KBM-7 (cell line): ENCODE data around the gene PTPN5.

ENCODE experiments used
- DNase-seq: peaks from one replicate; pipeline ENCODE4 v3.0.0-alpha.2; 2015
- in situ Hi-C: fragments of 300-500 bp; cut with MboI; formaldehyde crosslinking; loops from 2 replicates; pipeline ENCODE4 v1.14.3; 2020; ENCODE audit warnings: low sequenced_read_pairs, low pct_unique_long_range_greater_than_20kb, mixed read lengths

Gene PTPN5

DNA sequence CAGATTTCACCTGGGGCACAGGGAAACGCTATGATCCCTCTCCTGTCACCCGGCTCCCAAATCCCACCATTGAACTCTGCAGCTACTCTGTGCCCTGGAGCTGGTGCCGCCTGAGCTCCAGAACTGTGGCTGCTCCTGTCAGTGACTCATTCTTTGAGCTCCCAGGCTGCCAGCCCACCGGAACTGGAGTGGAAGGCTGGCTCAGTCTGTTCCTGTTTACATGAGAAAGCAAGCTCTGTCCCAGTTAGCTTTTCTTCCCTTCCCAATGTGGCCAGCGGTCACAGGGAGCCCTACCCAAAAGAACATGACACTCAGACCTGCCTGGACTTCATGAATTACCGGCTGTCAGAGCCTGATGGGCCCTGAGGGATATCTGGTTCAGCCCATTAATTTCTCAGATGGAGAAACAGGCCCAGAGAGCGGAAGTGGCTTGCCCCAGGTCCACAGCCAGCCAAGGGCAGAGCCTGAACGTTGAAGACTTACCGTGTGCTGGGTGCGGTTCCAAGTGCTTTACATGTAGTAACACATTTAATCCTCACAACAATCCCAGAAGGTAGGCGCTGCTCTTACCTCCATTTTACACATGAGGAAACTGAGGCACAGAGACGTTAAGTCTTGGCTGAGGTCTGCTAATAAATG is 41.8 kb downstream of the PTPN5 start:
- peak; percentile 29 for DNase-seq
- in situ Hi-C loops: loop anchor here (25.0 kb wide), 1 partner anchor 212 kb away; the partner anchor contains the start of gene TSG101

DNA sequence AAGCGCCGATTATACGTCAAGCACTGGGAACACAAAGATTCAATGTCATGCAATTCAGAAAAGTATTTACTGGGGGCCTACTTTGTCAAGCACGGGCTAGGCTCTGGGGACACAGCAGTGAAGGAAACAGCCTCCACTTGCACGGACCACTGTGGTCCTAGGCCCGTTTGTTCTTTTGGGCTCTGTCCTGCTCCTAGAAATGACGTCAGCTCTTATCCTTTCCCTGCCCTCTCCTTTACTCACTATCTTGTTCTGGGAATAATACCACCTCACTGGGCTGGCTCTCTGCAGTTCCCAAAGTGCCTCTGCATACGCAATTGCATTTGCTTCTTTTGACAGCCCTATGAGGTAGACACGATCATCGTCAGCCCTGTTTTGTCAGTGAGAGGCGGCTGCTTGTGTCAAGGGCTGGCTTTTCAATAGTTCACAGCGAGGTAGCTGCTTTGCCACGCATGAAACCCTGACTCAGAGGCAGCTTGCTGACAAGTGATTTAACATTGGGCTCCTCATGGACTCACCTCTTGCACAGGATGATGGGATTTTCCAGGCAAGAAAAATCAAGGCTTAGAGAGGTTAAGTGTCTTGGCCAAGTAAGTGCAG is 42.7 kb downstream of the PTPN5 start:
- no peak for DNase-seq

DNA sequence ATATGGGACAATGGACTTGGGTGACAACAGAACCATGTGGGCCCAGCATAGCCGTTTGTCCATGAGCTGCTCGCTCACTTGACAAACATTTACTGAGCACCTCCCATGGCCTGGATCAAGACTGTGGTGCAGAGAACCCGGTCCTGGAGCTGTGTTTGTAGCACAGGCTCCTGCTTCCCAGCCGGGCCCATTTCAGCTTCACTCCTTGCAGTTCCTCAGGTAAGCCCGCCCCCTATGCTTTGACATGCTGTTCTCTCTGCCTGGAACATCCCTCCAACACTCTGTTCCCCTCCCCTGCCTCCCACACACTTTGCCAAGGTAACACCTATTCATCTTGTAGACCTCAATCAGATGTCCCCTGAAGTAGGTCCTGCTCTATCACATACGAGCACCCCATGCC is 46.3 kb downstream of the PTPN5 start:
- in situ Hi-C loops: loop anchor here (25.0 kb wide), 1 partner anchor 208 kb away; the partner anchor contains the start of gene TSG101

More for the DNA sequence above, 42.7 kb downstream of the PTPN5 start:
- in situ Hi-C loops: loop anchor here (25.0 kb wide), 1 partner anchor 212 kb away; the partner anchor contains the start of gene TSG101

DNA sequence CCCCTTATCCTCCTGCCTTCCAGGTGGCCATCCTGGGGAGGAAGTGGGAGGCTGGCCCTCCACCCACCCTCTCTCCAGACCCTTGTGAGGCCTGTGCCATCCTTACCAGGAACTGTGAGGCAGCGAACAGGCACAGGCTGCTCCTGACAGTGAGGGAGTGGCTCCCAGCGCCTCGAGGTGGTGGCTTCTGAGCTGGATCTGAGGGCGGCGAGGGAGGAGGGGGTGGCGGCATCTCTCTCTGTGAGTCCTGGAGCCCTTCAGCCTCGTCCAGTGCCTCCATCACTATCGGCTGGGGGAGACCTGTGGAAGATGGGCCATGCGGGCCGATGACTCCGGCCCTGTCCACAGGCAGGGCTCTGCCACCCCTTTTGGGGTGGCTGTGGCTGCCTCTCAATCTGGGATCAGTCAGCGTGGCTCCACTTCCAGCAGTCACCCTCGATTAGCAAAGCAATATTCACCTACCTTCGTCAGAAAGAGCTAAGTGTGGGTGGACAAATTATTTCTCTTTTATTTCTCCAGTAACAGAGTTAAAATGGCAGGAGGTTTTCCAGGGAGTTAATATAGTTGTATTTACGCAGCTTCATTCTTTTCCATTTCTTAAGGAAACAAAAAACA is 47.6 kb downstream of the PTPN5 start:
- in situ Hi-C loops: loop anchor here (25.0 kb wide), 1 partner anchor 207 kb away; the partner anchor contains the start of gene TSG101
- no peak for DNase-seq

More for the DNA sequence above, 46.3 kb downstream of the PTPN5 start:
- DNase-seq: no peak

DNA sequence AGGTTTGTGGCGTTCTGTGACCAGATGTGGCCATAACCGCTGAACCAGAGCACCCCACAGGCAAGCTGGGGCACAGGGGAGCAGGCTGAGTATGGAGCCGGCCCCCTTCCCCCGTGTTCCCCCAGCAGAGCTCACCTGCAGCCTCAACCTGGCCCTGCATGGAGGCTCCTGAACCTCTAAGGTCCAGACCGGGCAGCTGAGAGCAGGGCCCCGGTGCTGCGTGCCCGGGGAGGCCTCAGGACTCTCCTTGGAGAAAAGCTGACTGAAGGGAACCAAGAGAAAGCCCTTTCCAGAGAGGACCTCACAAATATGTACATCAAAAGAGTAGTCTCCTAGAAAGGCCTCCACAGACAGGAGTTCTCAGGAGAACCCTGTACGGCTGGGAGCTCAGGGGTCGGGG is 48.2 kb downstream of the PTPN5 start:
- DNase-seq: no peak
- in situ Hi-C loops: loop anchor here (25.0 kb wide), 1 partner anchor 206 kb away; the partner anchor contains the start of gene TSG101

DNA sequence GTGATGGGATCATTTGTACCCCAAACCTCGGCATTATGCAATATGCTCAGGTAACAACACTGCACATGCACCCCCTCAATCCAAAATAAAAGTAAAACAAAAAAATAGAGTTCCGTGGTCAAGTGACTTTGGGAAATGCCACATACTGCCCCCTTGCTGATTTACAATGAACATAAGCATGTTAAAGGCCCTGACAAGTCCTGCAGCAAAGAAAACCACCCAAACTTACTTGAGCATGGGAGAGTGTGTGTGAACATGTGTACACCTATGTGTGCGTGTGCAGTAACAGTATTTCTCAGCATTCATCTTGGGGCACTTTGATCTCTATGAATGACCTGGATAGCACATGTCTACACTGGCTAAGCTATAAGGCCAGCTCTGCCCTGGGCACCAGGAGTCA is 49.8 kb downstream of the PTPN5 start:
- no peak for DNase-seq
- in situ Hi-C loops: loop anchor here (25.0 kb wide), 1 partner anchor 204 kb away; the partner anchor contains the start of gene TSG101

DNA sequence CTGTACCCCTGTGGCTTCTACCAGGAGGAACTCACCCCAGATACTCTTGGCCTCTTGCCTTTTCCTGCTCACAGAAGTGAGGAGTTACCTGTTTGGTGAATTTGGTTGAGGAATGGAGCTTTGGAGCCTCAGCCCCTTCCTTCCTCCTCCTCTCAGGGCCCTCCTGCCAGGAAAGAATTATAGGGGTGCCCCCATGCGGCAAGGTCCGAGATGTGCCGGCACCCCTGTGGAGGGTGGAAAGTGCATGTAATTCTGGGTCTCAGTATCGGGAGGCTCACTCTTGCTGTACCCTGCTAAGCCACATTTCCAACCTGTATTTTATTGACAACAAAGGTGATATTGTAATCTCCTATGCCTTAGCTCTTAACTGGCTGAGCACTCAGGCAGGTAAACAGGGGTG is 51.9 kb downstream of the PTPN5 start:
- in situ Hi-C loops: loop anchor here (25.0 kb wide), 1 partner anchor 202 kb away; the partner anchor contains the start of gene TSG101

DNA sequence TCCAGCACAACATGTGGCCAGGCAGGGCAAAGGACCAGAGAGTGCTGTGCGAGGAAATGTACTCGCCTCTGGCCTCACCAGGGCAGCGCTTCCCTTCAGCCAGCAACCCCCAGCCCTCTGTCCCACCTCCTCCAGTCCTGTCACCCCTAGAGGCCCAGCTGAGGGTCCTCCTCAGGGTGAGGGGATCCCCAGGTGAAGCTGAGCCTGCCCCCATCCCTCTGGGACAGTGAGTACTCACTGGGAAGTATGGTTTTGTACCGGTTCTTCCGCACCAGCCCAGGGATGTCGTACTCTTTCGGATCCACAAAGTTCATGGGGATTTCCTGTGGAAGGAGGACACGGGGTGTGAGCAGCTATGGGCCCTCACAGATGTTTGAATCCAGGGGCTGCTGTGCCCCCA is 54.0 kb downstream of the PTPN5 start:
- in situ Hi-C loops: loop anchor here (25.0 kb wide), 1 partner anchor 200 kb away; the partner anchor contains the start of gene TSG101
- no peak for DNase-seq

More for the DNA sequence above, 51.9 kb downstream of the PTPN5 start:
- DNase-seq: no peak

DNA sequence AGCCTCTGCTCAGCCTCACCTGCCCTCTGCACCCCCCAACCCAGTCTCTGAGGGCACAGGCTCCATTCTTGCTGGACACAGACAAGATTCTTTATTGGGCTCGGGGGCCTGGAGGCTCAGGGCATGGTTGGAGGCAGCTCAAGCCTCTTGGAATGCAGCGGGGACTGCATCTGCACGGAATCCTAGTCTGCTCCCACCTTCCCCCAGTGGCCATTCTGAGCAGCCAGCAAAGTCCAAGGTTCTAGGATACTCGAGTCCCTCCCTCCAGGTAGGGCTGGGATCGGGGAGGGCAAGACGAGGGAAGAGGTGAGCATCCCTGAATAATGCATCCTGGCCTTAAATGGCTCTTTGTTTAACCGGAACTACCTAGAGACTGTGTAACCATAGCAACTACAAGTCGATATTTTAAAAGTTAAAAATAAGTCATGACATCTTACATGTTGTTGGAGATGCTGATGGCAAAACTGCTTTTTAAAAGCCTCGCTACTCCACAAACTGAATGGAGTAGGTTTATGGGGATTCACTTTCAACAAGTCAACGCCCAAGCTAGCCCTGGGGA is 54.9 kb downstream of the PTPN5 start:
- no peak for DNase-seq
- in situ Hi-C loops: loop anchor here (25.0 kb wide), 1 partner anchor 199 kb away; the partner anchor contains the start of gene TSG101

DNA sequence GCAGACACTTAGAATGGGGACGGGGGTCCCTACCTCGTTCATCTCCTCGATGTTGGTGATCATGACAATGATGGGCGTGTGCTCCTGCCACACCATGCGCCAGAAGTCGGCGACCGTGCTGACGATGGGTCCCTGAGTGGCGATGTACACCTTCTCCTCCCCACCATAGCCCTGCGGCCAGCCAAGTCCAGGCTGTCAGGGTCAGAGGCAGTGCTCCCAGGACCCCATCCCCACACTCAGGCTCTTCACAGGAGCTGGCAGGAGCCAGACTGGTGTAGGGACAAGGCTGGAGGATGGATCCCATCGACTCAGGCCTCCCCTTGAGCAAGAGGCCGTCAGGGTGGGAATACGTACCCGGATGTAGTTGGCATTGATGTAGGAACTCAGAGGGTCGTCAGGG is 58.4 kb downstream of the PTPN5 start:
- no peak for DNase-seq
- in situ Hi-C loops: loop anchor here (25.0 kb wide), 1 partner anchor 196 kb away; the partner anchor contains the start of gene TSG101

DNA sequence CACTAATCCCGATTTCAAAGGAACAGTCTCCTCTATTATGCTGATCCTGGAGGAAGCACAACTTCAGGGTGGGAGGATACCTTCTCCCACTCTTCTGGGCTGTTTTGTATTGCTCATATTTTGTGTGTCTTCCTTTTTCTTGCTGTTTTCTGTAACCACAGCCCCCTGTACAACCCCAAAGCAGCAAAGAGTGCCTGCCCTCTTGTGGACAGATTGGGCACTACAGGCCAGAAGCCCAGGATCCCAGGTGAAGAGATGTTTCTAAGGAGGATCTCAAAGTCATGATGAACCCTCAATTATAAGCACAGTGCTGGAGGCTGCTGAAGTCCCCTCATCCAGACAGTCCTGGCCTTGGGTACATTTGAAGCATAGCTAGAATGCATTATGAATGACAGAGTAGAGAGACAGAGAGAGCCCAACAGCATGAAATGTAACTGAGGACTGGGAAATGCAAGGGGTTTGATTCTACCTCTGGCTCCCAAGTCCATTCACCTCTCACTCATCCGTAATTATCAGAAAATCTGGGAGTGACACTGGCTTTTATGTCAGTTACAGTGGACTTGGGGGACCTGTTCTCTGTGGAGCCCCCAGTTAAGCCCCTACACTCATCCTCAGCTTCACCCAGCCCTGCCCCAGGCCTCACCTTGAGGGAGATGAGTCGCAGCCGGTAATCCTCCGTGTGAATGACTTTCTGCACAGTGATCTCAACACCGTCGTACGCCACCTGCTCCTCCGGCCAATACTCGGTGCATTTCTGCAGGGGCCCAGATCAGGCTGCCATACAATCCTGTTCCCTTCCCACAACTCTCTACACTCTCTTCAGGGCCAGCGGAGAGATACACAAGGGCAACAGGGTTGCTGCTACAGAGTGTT is 59.4 kb downstream of the PTPN5 start:
- in situ Hi-C loops: loop anchor here (25.0 kb wide), 1 partner anchor 195 kb away; the partner anchor contains the start of gene TSG101
- peak; percentile 81 for DNase-seq

DNA sequence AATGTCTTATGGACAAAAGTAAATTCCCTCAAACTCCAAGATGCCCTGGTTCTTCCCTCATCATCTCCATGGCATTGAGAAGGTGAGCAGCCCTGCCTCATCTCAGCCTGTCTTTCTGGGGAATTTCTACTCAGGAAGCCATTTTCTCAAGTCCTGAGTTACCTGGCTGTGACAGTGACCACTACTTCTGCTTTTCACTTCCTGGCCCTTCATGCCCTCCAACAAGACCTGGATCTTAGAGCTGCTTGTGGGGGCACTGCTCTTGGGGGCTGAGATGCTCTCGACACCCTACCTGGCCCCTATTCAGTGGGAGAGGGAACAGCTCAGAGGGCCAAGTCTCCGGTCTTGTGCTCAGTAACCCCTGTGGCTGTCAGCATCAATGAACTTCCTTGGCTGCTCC is 60.2 kb downstream of the PTPN5 start:
- in situ Hi-C loops: loop anchor here (25.0 kb wide), 1 partner anchor 194 kb away; the partner anchor contains the start of gene TSG101
- peak; percentile 8 for DNase-seq

DNA sequence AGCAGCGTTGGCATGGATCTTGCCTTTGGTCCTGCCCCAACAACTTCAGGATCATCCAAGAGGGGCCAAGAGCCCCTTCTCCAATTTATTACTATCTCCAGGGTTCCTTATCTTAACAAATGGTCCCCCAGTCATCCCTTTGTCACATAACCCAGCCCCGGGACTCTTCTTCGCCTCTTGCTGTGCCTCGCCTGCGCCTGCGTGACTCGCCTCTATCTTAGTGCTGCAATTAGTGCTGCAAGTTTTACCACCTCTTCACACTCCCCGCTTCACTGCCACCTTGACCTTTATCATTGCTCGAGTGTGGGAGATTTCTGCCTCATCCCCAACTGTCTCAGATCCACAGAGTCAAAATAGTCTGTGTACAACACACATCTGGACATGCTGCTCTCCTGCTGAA is 61.6 kb downstream of the PTPN5 start:
- DNase-seq: no peak
- in situ Hi-C loops: loop anchor here (25.0 kb wide), 1 partner anchor 193 kb away; the partner anchor contains the start of gene TSG101

DNA sequence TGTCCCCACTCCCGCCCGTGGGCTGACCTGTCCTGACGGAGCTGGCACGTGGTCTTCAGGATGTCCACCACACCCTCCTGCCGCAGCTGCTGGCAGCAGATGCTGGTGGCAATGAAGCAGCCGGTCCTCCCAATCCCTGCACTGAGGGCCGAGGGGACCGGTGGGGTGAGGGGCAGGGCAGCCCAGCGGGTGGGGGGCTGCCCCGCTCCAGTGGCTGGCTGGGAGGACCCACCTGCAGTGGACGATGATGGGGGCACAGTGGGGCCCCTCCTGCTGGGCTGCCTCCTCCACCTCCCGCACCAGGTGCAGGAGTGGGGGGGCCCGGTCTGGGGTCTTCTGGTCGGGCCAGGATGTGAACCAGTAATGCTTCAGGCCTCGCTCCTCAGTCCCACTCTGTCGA is 62.2 kb downstream of the PTPN5 start:
- no peak for DNase-seq
- in situ Hi-C loops: loop anchor here (25.0 kb wide), 1 partner anchor 192 kb away; the partner anchor contains the start of gene TSG101

DNA sequence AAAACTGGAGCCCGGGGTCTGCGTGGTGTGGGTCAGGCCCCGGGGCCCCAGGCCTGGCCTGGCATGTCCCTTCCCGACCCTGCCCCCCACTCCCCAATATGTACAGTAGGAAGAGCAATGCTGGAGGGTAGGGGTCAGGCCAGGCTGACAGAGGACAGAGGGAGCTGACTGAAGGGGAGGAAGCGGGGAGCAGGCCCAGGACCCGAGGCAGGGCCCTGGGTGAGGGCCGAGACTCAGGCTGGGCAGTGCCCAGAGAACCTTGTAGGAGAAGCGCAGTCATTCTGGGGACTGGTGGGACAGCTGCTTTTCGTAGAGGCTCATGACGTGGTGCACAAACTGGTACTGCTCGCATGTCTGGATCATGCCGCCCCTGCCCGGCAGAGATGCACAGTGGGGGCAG is 62.9 kb downstream of the PTPN5 start:
- DNase-seq: no peak
- in situ Hi-C loops: loop anchor here (25.0 kb wide), 1 partner anchor 191 kb away; the partner anchor contains the start of gene TSG101

DNA sequence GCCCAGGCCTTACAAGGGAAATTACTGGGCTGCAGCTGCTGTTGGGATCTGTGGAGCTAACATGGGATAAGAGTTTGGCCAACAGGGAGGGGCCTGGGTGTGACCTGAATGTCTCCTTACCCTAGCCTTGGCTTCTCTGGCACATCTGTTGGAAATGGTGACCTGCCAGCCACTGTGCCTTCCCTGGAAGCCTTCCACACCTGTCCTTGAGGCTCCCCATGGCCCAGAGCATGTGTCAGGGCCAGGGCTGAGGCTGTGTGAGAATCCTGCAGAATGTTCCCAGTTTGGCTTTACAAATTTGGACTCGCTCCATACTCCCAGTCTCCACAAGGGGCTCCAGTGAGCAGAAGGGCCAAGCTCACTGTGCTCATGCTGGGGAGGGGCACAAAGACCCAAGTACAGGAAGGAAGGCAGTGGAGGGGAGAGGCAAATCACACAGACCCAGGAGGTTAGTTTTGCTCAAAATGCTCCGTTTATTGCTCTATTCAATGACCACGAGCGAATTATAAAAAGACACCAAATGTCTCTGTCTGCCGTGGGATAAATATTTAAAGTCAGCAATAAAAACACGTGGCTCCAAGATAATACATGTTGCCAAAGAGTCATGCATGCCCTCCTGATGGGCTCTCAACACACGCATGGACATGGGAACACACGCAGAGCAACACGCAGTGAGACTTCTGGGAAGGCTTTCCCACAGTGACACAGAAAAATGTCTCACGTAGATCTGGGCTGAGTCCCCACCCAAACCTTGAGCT is 63.9 kb downstream of the PTPN5 start:
- in situ Hi-C loops: loop anchor here (25.0 kb wide), 1 partner anchor 190 kb away; the partner anchor contains the start of gene TSG101
- DNase-seq: peak; percentile 55

DNA sequence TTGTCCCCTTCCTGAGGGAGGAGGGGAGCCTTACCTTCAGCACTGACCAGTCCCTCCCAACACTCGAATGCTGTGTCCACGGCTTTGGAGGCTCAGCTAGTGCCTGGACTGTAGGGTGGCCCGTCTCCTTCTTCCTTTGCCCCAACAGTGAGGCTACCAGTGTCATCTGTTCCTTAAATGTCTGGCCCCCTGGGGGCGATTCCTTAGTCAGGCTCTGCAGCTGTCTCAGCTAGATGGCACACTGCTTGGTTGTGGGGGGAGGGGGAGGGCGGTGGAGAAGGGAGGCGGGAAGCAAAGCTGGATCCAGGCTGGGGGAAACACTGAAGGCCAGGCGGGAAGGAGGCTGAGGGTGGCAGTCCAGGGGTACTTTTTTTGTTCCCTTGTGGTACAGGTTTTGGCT is 65.6 kb downstream of the PTPN5 start, which contains the start of gene IGSF22:
IGSF22 (minus strand) TSS at position 149 of the 400 bp plus-strand sequence. CDS start 1,952 bp downstream, outside the sequence.
- DNase-seq: no peak
- in situ Hi-C loops: loop anchor here (25.0 kb wide), 1 partner anchor 189 kb away; the partner anchor contains the start of gene TSG101
